SK-N-SH (cell line): Measurements from ENCODE around the gene ATP11A. TPM values are rescaled to one million over a fixed set of nuclear protein-coding genes. Genes with fewer than 3 reads are reported as not detected.

ENCODE experiments used
- CTCF ChIA-PET: fragments of 300-600, 350-600 bp; formaldehyde crosslinking; extraction: SDS; loops from one replicate; lab custom pipeline; 2021; lab: Yijun Ruan, JAX
- POLR2A ChIA-PET: fragments of 350-600 bp; sonication (Branson Sonifier 250); formaldehyde crosslinking; extraction: SDS; loops from one replicate; lab custom pipeline; 2020; ENCODE audit warnings: antibody characterized with exemption, inconsistent platforms; lab: Yijun Ruan, JAX
- DNase-seq: peaks from one replicate; pipeline ENCODE4 v3.0.0; 2012
- H2AFZ ChIP-seq: fragments of 200-600 bp; sonication (generic); 2 replicates; pipeline ENCODE4 v1.8.1; 2016; ENCODE audit warnings: antibody characterized with exemption, mild to moderate bottlenecking, low read depth
- H3F3A ChIP-seq: fragments of 200-600 bp; sonication (generic); replicated peaks from 2 replicates; pipeline ENCODE3; 2016; ENCODE audit warnings: antibody characterized with exemption, mild to moderate bottlenecking; ENCODE audit not compliant: insufficient read depth
- H3K27ac ChIP-seq, 2 experiments: fragments of 200-500 bp in 1 of 2; fragments of 200-600 bp in 1 of 2; sonication (Bioruptor generic) in 1 of 2; sonication (generic), shearing (Covaris generic) in 1 of 2; 2 replicates each; pipeline versions ENCODE4 v1.5.1 to v1.6.1; 2014 to 2016; ENCODE audit warnings: low read depth in 2 of 2, inconsistent platforms in 1 of 2, low read length in 1 of 2, mild to moderate bottlenecking in 1 of 2, mixed read lengths in 1 of 2
- H3K27me3 ChIP-seq: fragments of 200-600 bp; sonication (generic), shearing (Covaris generic); 2 replicates; pipeline ENCODE4 v1.6.1; 2016; ENCODE audit warnings: mixed run types; ENCODE audit not compliant: insufficient read depth
- H3K36me3 ChIP-seq, 2 experiments: fragments of 200-500 bp in 1 of 2; fragments of 200-600 bp in 1 of 2; sonication (Bioruptor generic) in 1 of 2; sonication (generic) in 1 of 2; replicated peaks in 1 of 2; 2 replicates each; pipeline versions ENCODE3 to v1.5.1; 2014 to 2016; ENCODE audit warnings: low read length in 1 of 2, mild to moderate bottlenecking in 1 of 2; ENCODE audit not compliant: insufficient read depth in 2 of 2, control insufficient read depth in 1 of 2
- H3K4me1 ChIP-seq, 2 experiments: fragments of 200-500 bp in 1 of 2; fragments of 200-600 bp in 1 of 2; sonication (Bioruptor generic) in 1 of 2; sonication (generic), shearing (Covaris generic) in 1 of 2; 2 replicates each; pipeline versions ENCODE4 v1.5.1 to v1.6.1; 2014 to 2016; ENCODE audit warnings: low read depth in 1 of 2, low read length in 1 of 2, mixed run types in 1 of 2; ENCODE audit not compliant: insufficient read depth in 2 of 2, control insufficient read depth in 1 of 2
- H3K4me2 ChIP-seq: fragments of 200-600 bp; sonication (generic), shearing (Covaris generic); 2 replicates; pipeline ENCODE4 v1.6.1; 2017; ENCODE audit warnings: mixed run types
- H3K4me3 ChIP-seq, 2 experiments: fragments of 200-500 bp in 1 of 2; fragments of 200-600 bp in 1 of 2; sonication (Bioruptor generic) in 1 of 2; sonication (generic), shearing (Covaris generic) in 1 of 2; 2 replicates each; pipeline versions ENCODE4 v1.5.1 to v1.8.1; 2014 to 2016; ENCODE audit warnings: low read depth in 2 of 2, inconsistent platforms in 1 of 2, low read length in 1 of 2, mild to moderate bottlenecking in 1 of 2, mixed read lengths in 1 of 2, moderate library complexity in 1 of 2
- H3K79me2 ChIP-seq: fragments of 200-600 bp; sonication (generic); 2 replicates; pipeline ENCODE4 v1.8.1; 2017; ENCODE audit warnings: mild to moderate bottlenecking; ENCODE audit not compliant: insufficient read depth
- H3K9ac ChIP-seq: fragments of 200-600 bp; sonication (generic); 2 replicates; pipeline ENCODE4 v1.6.1; 2017; ENCODE audit warnings: mixed run types
- H3K9me2 ChIP-seq: fragments of 200-600 bp; sonication (generic); 2 replicates; pipeline ENCODE4 v1.6.1; 2017; ENCODE audit warnings: mixed run types
- H3K9me3 ChIP-seq: fragments of 200-600 bp; sonication (generic); 2 replicates; pipeline ENCODE4 v1.6.1; 2017; ENCODE audit warnings: mixed run types, mild to moderate bottlenecking, moderate library complexity
- H4K20me1 ChIP-seq: fragments of 200-600 bp; sonication (generic); 2 replicates; pipeline ENCODE4 v1.6.1; 2017; ENCODE audit warnings: mild to moderate bottlenecking, mixed run types; ENCODE audit not compliant: insufficient read depth
- CHD2 ChIP-seq: fragments of 150-350 bp; IDR thresholded peaks from 2 replicates; pipeline ENCODE4 v1.6.1; 2018; ENCODE audit warnings: low read length; ENCODE audit not compliant: partially characterized antibody
- ELF1 ChIP-seq: IDR thresholded peaks from 2 replicates; pipeline ENCODE4 v1.4.0; 2012
- FOXJ3 ChIP-seq: sonication (generic); formaldehyde crosslinking; IDR thresholded peaks from 2 replicates; pipeline ENCODE4 v1.5.1; 2020; ENCODE audit warnings: mild to moderate bottlenecking, missing genetic modification reagents
- GATA2 ChIP-seq: sonication (generic); formaldehyde crosslinking; IDR thresholded peaks from 2 replicates; pipeline ENCODE4 v1.5.0; 2020; ENCODE audit warnings: mild to moderate bottlenecking, missing genetic modification reagents
- JUND ChIP-seq: IDR thresholded peaks from 2 replicates; pipeline ENCODE4 v1.4.0; 2012
- MAX ChIP-seq: IDR thresholded peaks from 2 replicates; pipeline ENCODE4 v1.4.0; 2012; ENCODE audit warnings: low read depth
- MEF2A ChIP-seq: IDR thresholded peaks from 2 replicates; pipeline ENCODE4 v1.4.0; 2012; ENCODE audit warnings: low read depth, borderline replicate concordance
- MXI1 ChIP-seq: IDR thresholded peaks from 2 replicates; pipeline ENCODE4 v1.6.1; 2012; ENCODE audit warnings: mild to moderate bottlenecking, low read depth, low read length, improper control_type of control experiment
- NFIC ChIP-seq: IDR thresholded peaks from 2 replicates; pipeline ENCODE4 v1.4.0; 2012; ENCODE audit warnings: borderline replicate concordance
- POLR2AphosphoS5 ChIP-seq: IDR thresholded peaks from 2 replicates; pipeline ENCODE4 v1.6.1; 2012; ENCODE audit warnings: low read depth, low read length
- RCOR1 ChIP-seq: fragments of 150-350 bp; IDR thresholded peaks from 2 replicates; pipeline ENCODE4 v1.6.1; 2017; ENCODE audit warnings: antibody characterized with exemption, low read length
- RFX5 ChIP-seq: IDR thresholded peaks from 2 replicates; pipeline ENCODE4 v1.6.1; 2012; ENCODE audit warnings: mild to moderate bottlenecking, improper control_type of control experiment, low read length
- RXRA ChIP-seq: IDR thresholded peaks from 2 replicates; pipeline ENCODE4 v1.4.0; 2012; ENCODE audit warnings: low read depth, mild to moderate bottlenecking, borderline replicate concordance
- SIN3A ChIP-seq: IDR thresholded peaks from 2 replicates; pipeline ENCODE4 v1.6.1; 2012; ENCODE audit warnings: low read depth, mild to moderate bottlenecking, low read length, moderate library complexity, borderline replicate concordance
- TAF1 ChIP-seq: IDR thresholded peaks from 2 replicates; pipeline ENCODE4 v1.6.1; 2012; ENCODE audit warnings: low read depth, mild to moderate bottlenecking, low read length, moderate library complexity, borderline replicate concordance
- YY1 ChIP-seq: IDR thresholded peaks from 2 replicates; pipeline ENCODE4 v1.4.0; 2012; ENCODE audit warnings: low read depth, mild to moderate bottlenecking
- WGBS: methylation state at CpG from one replicate; pipeline ENCODE4 v1.1.6; 2017; ENCODE audit warnings: low lambda C conversion rate; 5-methylcytosine and 5-hydroxymethylcytosine counted together
- polyA plus RNA-seq, 3 experiments: library from polyadenylated mRNA; depleted of rRNA; stranded (reverse); fragments of >200 nt; gene quantifications; 2 replicates each; pipeline ENCODE4 v1.2.3, GENCODE V29; 2012
- TF ChIP-seq, protein P1 (sequence below): fragments of 150-350 bp; IDR thresholded peaks from 2 replicates; pipeline ENCODE4 v1.6.1; 2017; ENCODE audit warnings: antibody characterized with exemption, low read length, low read depth, borderline replicate concordance

ATP11A gene
- polyA plus RNA-seq, 1 of the 3 experiments (the other 2 are of a cell fraction): 4.1 TPM

GRCh38 chr13:112790735-112791641, 101.2 kb downstream of the ATP11A start:
- no peak overlapping the region for H3K4me2 ChIP-seq
- ChIA-PET CTCF (no interaction called here), POLR2A (no interaction called here)
- H3K27me3 ChIP-seq: no peaks in the 10 kb centered on the region
- no peak overlapping the region for H3K4me3 ChIP-seq
- H3K9me3 ChIP-seq: no peaks in the 10 kb centered on the region
- H3K9me2 ChIP-seq: no peaks in the 10 kb centered on the region
- H2AFZ ChIP-seq: no peak overlapping the region
- no peak overlapping the region for H3K9ac ChIP-seq
- H4K20me1 ChIP-seq: no peaks in the 10 kb centered on the region
- H3K27ac ChIP-seq: no peak overlapping the region
- no peaks in the 10 kb centered on the region for H3K79me2 ChIP-seq
- no peaks in the 10 kb centered on the region; a peak in 1 of 4 replicates for H3K4me1 ChIP-seq
- H3F3A ChIP-seq: no peaks in the 10 kb centered on the region
- no peak for DNase-seq
- peaks cover 0 to 2% of the 10 kb centered on the region in 2 experiments for H3K36me3 ChIP-seq
- TF ChIP-seq, protein P1, sequence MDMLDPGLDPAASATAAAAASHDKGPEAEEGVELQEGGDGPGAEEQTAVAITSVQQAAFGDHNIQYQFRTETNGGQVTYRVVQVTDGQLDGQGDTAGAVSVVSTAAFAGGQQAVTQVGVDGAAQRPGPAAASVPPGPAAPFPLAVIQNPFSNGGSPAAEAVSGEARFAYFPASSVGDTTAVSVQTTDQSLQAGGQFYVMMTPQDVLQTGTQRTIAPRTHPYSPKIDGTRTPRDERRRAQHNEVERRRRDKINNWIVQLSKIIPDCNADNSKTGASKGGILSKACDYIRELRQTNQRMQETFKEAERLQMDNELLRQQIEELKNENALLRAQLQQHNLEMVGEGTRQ: no peak
- no peak for TF ChIP-seq JUND
- TF ChIP-seq TAF1: no peak
- no peak for TF ChIP-seq MXI1
- no peak for TF ChIP-seq ELF1
- TF ChIP-seq YY1: no peak
- no peak for TF ChIP-seq MAX
- no peak for TF ChIP-seq SIN3A
- TF ChIP-seq CHD2: no peak
- no peak for TF ChIP-seq GATA2 (CRISPR knock-in tag)
- no peak for TF ChIP-seq MEF2A
- no peak for TF ChIP-seq NFIC
- no peak for TF ChIP-seq RCOR1
- TF ChIP-seq RXRA: no peak
- no peak for TF ChIP-seq RFX5
- TF ChIP-seq POLR2AphosphoS5: no peak
- TF ChIP-seq FOXJ3 (CRISPR knock-in tag): no peak
- TF ChIP-seq, all 33 proteins: peak for 0
- 98% methylated on average over 5 of the region's 18 CpGs for WGBS
